Common myeloid progenitor, CD34-positive (primary cell): ENCODE measurements around the gene RHBDL3. TPM values are rescaled to one million over a fixed set of nuclear protein-coding genes. Genes with fewer than 3 reads are reported as not detected.

Source experiments
- CTCF ChIA-PET: fragments of 350-600 bp; sonication (Branson Sonifier 250); formaldehyde crosslinking; loops from one replicate; lab custom pipeline; 2021; ENCODE audit warnings: antibody characterized with exemption; lab: Charles Lee
- POLR2A ChIA-PET: fragments of 350-600 bp; sonication (Branson Sonifier 250); formaldehyde crosslinking; loops from one replicate; lab custom pipeline; 2021; ENCODE audit warnings: antibody characterized with exemption; lab: Charles Lee
- DNase-seq, 3 donors: peaks; one replicate each; pipeline versions ENCODE4 v3.0.0 to v3.0.0-alpha.2; 2013
- H3K27ac ChIP-seq, 2 experiments: 1 replicate in 1 of 2; 2 replicates in 1 of 2; pipeline ENCODE4 v1.7.0; 2013; ENCODE audit warnings: inconsistent platforms in 2 of 2, low read length in 2 of 2, mild to moderate bottlenecking in 2 of 2, low read depth in 1 of 2, moderate library complexity in 1 of 2; ENCODE audit not compliant: severe bottlenecking in 2 of 2, insufficient read depth in 1 of 2, poor library complexity in 1 of 2
- H3K27me3 ChIP-seq, 5 experiments: replicated peaks in 2 of 5; 1 replicate in 3 of 5; 2 replicates in 2 of 5; pipeline versions ENCODE4 v1.6.1 to v1.7.0; 2013; ENCODE audit warnings: low read length in 4 of 5, mild to moderate bottlenecking in 2 of 5, moderate library complexity in 2 of 5, inconsistent platforms in 1 of 5; ENCODE audit not compliant: insufficient read depth in 5 of 5, control insufficient read depth in 4 of 5
- H3K36me3 ChIP-seq, 4 experiments: 1 replicate in 2 of 4; 2 replicates in 2 of 4; pipeline versions ENCODE4 v1.6.1 to v1.7.0; 2013; ENCODE audit warnings: low read length in 3 of 4, control low read depth in 1 of 4, mild to moderate bottlenecking in 1 of 4; ENCODE audit not compliant: control insufficient read depth in 4 of 4, insufficient read depth in 4 of 4
- H3K4me1 ChIP-seq, 4 experiments: 1 replicate in 3 of 4; 2 replicates in 1 of 4; pipeline versions ENCODE4 v1.6.1 to v1.7.1; 2013; ENCODE audit warnings: low read length in 3 of 4, mild to moderate bottlenecking in 3 of 4, control low read depth in 1 of 4, inconsistent platforms in 1 of 4, moderate library complexity in 1 of 4; ENCODE audit not compliant: control insufficient read depth in 4 of 4, insufficient read depth in 4 of 4; ENCODE audit errors: control extremely low read depth in 1 of 4
- H3K4me3 ChIP-seq, 7 experiments: 1 replicate in 4 of 7; 2 replicates in 3 of 7; pipeline versions ENCODE4 v1.5.1 to v1.7.0; 2013; ENCODE audit warnings: mild to moderate bottlenecking in 7 of 7, low read length in 6 of 7, moderate library complexity in 6 of 7, inconsistent platforms in 2 of 7, low read depth in 2 of 7, control low read depth in 1 of 7; ENCODE audit not compliant: insufficient read depth in 4 of 7, control insufficient read depth in 1 of 7; ENCODE audit errors: extremely low read depth in 1 of 7
- H3K9me3 ChIP-seq, 5 experiments: 1 replicate in 4 of 5; 2 replicates in 1 of 5; pipeline versions ENCODE4 v1.6.1 to v1.7.1; 2013; ENCODE audit warnings: low read length in 4 of 5, mild to moderate bottlenecking in 2 of 5, inconsistent platforms in 1 of 5, low read depth in 1 of 5, moderate library complexity in 1 of 5; ENCODE audit not compliant: control insufficient read depth in 4 of 5, insufficient read depth in 2 of 5; ENCODE audit errors: control extremely low read depth in 1 of 5
- WGBS: methylation state at CpG from one replicate; pipeline ENCODE4 v1.1.5; 2013; ENCODE audit not compliant: insufficient coverage; 5-methylcytosine and 5-hydroxymethylcytosine counted together
- polyA plus RNA-seq: library from polyadenylated mRNA; unstranded; fragments of 120-200 nt; gene quantifications from one replicate; pipeline ENCODE4 v1.2.1, GENCODE V29; 2013

RHBDL3 gene
- 0.04 TPM for polyA plus RNA-seq

GRCh38 chr17:32265192-32265923 is at the start of gene RHBDL3:
Gene RHBDL3 (plus strand): TSS chr17:32265832. CDS start chr17:32266190, 358 bp downstream.
- Histone ChIP-seq H3K36me3 (no peaks in the 10 kb centered on the region), H3K9me3 (no peaks in the 10 kb centered on the region), H3K27ac (no peak within 1 kb of the TSS), H3K4me1 (peaks cover 0 to 24% (median 23%) of the 10 kb centered on the region in 4 experiments), H3K4me3 (peak within 1 kb of the TSS; percentile 25 to 73 (median 58)), H3K27me3 (peaks cover 9 to 80% (median 54%) of the 10 kb centered on the region in 5 experiments)
- CTCF ChIA-PET: interaction anchor here (1.0 to 1.6 kb wide), 3 partner anchors 8 to 53 kb away, joined by 3 to 6 read pairs (median 4); no protein-coding TSS in a partner anchor
- POLR2A ChIA-PET: no interaction called here
- 3% methylated on average over 43 of the region's 68 CpGs for WGBS
- DNase-seq: peak in 1 of 3 donors; percentile 31

- H3K4me1 ChIP-seq: no peaks in the 10 kb centered on the region
- H3K27me3 ChIP-seq: no peaks in the 10 kb centered on the region
- DNase-seq: no peak
- ChIA-PET CTCF (no interaction called here), POLR2A (no interaction called here)
- H3K36me3 ChIP-seq: peaks cover 6 to 17% (median 11%) of the 10 kb centered on the region in 4 experiments
- H3K27ac ChIP-seq: no peak overlapping the region
- 93% methylated on average over 3 of the region's 3 CpGs for WGBS
- no peaks in the 10 kb centered on the region for H3K9me3 ChIP-seq
- no peak overlapping the region for H3K4me3 ChIP-seq
Measured at GRCh38 chr17:32222621-32223020, 43.0 kb upstream of the RHBDL3 start.

- Histone ChIP-seq H3K4me1 (no peaks in the 10 kb centered on the region), H3K9me3 (no peaks in the 10 kb centered on the region), H3K4me3 (no peak overlapping the region), H3K27me3 (no peaks in the 10 kb centered on the region), H3K27ac (no peak overlapping the region), H3K36me3 (peaks cover 9 to 15% (median 12%) of the 10 kb centered on the region in 4 experiments)
- CTCF ChIA-PET: no interaction called here
- WGBS: no CpG with 5 or more reads among the region's 3 CpGs
- no peak for DNase-seq
- POLR2A ChIA-PET: interaction anchor here (0.5 kb wide), 1 partner anchor 253 kb away, joined by 4 read pairs; no protein-coding TSS in a partner anchor
Measured at GRCh38 chr17:32223703-32224102, 41.9 kb upstream of the RHBDL3 start.

- Histone ChIP-seq H3K27ac (no peak overlapping the region), H3K9me3 (no peaks in the 10 kb centered on the region), H3K36me3 (peaks cover 7 to 13% (median 10%) of the 10 kb centered on the region in 4 experiments), H3K27me3 (no peaks in the 10 kb centered on the region), H3K4me3 (no peak overlapping the region), H3K4me1 (peaks cover 0 to 3% (median 0%) of the 10 kb centered on the region in 4 experiments)
- DNase-seq: no peak
- ChIA-PET CTCF (interaction anchor here (0.6 to 1.4 kb wide), 6 partner anchors 12 to 94 kb away, joined by 3 to 5 read pairs (median 3); partner anchors contain the start of gene RHOT1), POLR2A (no interaction called here)
- WGBS: 100% methylated on average over 2 of the region's 3 CpGs
Measured at GRCh38 chr17:32226886-32227285, 38.7 kb upstream of the RHBDL3 start.

GRCh38 chr17:32227910-32228309 is 37.7 kb upstream of the RHBDL3 start:
- no peaks in the 10 kb centered on the region for H3K27me3 ChIP-seq
- no peaks in the 10 kb centered on the region for H3K9me3 ChIP-seq
- H3K4me3 ChIP-seq: no peak overlapping the region
- CTCF ChIA-PET: interaction anchor here (0.8 to 0.9 kb wide), 2 partner anchors 21 to 86 kb away, joined by 3 read pairs; partner anchors contain the start of gene RHOT1
- WGBS: 100% methylated on average over 8 of the region's 9 CpGs
- POLR2A ChIA-PET: no interaction called here
- H3K27ac ChIP-seq: no peak overlapping the region
- no peak for DNase-seq
- H3K4me1 ChIP-seq: peaks cover 0 to 6% (median 0%) of the 10 kb centered on the region in 4 experiments
- H3K36me3 ChIP-seq: peaks cover 7 to 11% (median 9%) of the 10 kb centered on the region in 4 experiments

GRCh38 chr17:32235588-32235987 is 30.0 kb upstream of the RHBDL3 start:
- Histone ChIP-seq H3K4me3 (no peak overlapping the region), H3K9me3 (no peaks in the 10 kb centered on the region), H3K27me3 (no peaks in the 10 kb centered on the region), H3K4me1 (peaks cover 0 to 6% (median 0%) of the 10 kb centered on the region in 4 experiments), H3K27ac (no peak overlapping the region), H3K36me3 (no peaks in the 10 kb centered on the region)
- DNase-seq: no peak
- no CpG with 5 or more reads among the region's 2 CpGs for WGBS
- ChIA-PET POLR2A (no interaction called here), CTCF (no interaction called here)

GRCh38 chr17:32239456-32239855 is 26.2 kb upstream of the RHBDL3 start:
- Histone ChIP-seq H3K9me3 (no peaks in the 10 kb centered on the region), H3K36me3 (no peaks in the 10 kb centered on the region), H3K27ac (no peak overlapping the region), H3K27me3 (no peaks in the 10 kb centered on the region), H3K4me1 (peaks cover 0 to 5% (median 0%) of the 10 kb centered on the region in 4 experiments), H3K4me3 (no peak overlapping the region)
- 95% methylated on average over 2 of the region's 2 CpGs for WGBS
- DNase-seq: no peak
- ChIA-PET CTCF (interaction anchor here (1.1 kb wide), 1 partner anchor 12 kb away, joined by 3 read pairs; no protein-coding TSS in a partner anchor), POLR2A (no interaction called here)
